DOHH2 (cell line): Measurements from ENCODE around the gene TPCN1.

ENCODE experiments used
- EZH2phosphoT487 ChIP-seq: fragments of 200-600 bp; sonication (generic); IDR thresholded peaks from 2 replicates; pipeline ENCODE4 v1.6.1; 2017; ENCODE audit warnings: borderline replicate concordance, mild to moderate bottlenecking, antibody characterized with exemption, low read length, moderate library complexity, mixed read lengths
- TF ChIP-seq, protein P1 (sequence below): fragments of 200-600 bp; sonication (generic); IDR thresholded peaks from one replicate; pipeline ENCODE4 v1.5.1; 2014; ENCODE audit warnings: antibody characterized with exemption, mild to moderate bottlenecking, low read depth, low read length; ENCODE audit not compliant: poor library complexity, severe bottlenecking

DNA sequence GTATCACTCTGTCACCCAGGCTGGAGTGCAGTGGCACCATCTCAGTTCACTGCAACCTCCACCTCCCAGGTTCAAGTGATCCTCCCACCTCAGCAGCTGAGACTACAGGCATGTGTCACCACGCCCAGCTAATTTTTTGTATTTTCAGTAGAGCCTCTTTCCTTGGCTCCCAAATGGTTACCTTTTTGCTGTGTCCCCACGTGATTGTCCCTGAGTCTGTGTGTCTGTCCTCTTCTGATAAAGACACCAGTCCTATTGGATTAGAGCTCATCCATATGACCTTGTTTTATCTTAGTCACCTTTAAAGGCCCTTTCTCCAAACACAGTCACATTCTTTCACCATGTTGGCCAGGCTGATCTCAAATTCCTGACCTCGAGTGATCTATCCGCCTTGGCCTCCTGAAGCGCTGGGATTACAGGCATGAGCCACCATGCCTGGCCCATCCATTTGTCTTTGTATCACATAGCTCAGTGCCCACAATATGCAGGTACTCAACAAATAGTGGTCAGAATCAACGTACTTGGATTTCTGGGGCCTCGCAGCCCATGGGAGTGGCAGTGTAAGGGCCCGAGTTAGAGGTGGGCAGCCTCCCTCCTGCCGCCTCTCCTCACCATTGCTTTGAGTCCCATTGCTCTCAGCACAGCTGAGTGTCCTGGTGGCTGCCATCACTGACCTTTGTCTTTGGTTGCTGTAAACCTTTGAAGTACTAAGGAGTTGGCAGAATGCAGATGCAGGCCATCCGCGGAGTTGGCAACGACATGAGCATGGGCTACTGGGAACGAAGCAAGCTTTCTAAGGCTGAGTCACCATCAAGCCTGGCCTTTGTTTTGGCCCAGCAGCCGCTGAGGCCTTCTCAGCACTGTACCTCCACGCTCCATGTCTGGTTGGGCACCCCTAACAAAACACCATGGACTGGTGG, 9.3 kb downstream of the TPCN1 start:
- TF ChIP-seq, protein P1, sequence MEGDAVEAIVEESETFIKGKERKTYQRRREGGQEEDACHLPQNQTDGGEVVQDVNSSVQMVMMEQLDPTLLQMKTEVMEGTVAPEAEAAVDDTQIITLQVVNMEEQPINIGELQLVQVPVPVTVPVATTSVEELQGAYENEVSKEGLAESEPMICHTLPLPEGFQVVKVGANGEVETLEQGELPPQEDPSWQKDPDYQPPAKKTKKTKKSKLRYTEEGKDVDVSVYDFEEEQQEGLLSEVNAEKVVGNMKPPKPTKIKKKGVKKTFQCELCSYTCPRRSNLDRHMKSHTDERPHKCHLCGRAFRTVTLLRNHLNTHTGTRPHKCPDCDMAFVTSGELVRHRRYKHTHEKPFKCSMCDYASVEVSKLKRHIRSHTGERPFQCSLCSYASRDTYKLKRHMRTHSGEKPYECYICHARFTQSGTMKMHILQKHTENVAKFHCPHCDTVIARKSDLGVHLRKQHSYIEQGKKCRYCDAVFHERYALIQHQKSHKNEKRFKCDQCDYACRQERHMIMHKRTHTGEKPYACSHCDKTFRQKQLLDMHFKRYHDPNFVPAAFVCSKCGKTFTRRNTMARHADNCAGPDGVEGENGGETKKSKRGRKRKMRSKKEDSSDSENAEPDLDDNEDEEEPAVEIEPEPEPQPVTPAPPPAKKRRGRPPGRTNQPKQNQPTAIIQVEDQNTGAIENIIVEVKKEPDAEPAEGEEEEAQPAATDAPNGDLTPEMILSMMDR: no peak
- no peak for TF ChIP-seq EZH2phosphoT487
